NT2/D1 (cell line): Measurements from ENCODE around the gene FAM72B.
"Not testable (repeated sequence)": the region's sequence is repeated elsewhere in the genome, so short reads cannot be mapped to it uniquely, and the experiment has no call there.

Experiments used
- SUZ12 ChIP-seq: IDR thresholded peaks from 2 replicates; pipeline ENCODE4 v1.6.1; 2011; ENCODE audit not compliant: insufficient read length, insufficient read depth; ENCODE audit errors: extremely low read depth
- ZNF274 ChIP-seq: IDR thresholded peaks from 2 replicates; pipeline ENCODE4 v1.6.1; 2011; ENCODE audit warnings: mild to moderate bottlenecking, low read depth, low read length

DNA sequence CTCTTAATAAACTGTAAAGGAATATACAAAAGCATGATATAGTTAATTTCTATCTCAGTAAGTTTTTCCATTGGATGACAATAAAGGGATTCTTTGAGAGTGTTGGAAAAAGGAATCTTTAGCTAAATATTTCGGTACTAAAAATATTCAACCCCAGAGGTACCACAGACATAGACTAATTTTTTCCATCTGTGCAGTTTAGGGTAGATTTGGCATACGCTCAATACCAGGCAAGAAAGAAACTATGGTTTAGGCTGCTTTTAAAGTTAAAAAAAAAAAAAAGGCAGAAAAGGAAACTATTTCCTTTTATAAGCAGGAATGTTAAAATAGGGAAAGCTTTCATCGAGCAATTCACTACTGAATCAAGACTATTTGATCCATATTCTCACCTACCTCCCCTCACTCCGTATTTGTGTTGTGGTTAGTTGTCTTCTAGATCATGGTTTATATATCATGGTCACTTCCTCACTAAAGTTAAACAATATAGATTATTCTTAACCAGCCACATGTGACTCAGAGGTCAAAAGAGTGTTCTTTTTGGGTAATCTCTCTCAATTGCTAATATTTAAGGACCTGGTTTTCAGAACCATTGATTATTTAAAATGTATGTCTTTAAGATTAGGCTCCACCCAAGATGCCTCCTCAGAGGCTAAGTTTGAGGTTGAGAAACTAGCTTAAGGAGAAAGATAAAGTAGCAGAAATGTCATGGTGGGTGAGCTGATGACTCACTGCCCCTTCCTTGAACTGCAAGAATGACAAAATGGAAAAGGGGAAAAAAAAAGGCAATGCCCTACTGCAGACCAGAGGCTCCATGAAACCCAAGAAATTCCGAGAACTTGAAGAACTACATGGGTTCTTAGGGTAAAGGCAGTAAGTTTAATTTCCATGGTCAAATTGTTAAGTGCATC, 20.0 kb downstream of the FAM72B start:
- TF ChIP-seq ZNF274, SUZ12: not testable (repeated sequence)
